GM19238 (cell line): ENCODE results near the gene GTF2H4.
"Not testable (repeated sequence)": the region's sequence is repeated elsewhere in the genome, so short reads cannot be mapped to it uniquely, and the experiment has no call there.

Experiments used
- DNase-seq: peaks from one replicate; pipeline ENCODE4 v3.0.0; 2011; ENCODE audit warnings: low spot score; ENCODE audit not compliant: insufficient read length

GTF2H4 gene

DNA sequence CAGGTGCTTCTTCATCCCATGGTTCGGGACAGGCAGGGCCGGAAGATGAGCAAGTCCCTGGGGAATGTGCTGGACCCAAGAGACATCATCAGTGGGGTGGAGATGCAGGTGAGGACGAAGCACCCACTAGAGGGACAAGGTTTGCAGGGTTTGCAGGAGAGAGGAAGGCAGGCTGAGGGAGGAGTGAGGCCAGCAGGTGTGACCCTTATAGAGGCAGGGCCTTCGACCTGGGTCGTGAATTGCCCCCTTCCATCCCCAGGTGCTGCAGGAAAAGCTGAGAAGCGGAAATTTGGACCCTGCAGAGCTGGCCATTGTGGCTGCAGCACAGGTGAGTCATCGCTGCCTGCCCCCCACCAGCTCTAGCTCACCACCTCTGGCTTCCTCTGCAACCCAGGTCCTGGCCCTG, 14.4 kb downstream of the GTF2H4 start:
- no peak for DNase-seq

DNA sequence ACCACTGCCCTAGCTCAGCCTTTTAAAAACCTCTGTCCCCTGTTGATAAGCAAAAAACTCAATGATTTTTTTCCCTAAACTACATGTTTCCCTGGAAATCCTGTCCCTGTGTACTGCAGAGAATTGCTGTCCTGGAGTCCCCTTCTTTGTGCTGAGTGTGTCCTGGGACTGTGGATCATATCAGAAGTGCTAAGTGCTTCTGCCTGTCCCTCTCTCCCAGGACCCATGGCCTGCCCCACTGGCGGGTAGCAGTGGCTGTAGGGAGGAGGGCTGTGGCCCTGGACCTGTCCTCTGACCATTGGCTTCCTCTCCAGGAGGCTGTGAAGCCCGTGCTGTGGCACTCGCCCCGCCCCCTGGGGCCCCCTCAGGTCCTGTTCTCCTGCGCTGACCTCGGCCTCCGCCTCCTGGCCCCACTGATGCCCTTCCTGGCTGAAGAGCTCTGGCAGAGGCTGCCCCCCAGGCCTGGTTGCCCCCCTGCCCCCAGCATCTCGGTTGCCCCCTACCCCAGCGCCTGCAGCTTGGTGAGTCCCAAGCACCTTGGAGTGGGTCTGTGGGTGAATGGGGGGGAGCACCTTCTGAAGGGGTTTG, 16.1 kb downstream of the GTF2H4 start:
- DNase-seq, result not testable (repeated sequence)

DNA sequence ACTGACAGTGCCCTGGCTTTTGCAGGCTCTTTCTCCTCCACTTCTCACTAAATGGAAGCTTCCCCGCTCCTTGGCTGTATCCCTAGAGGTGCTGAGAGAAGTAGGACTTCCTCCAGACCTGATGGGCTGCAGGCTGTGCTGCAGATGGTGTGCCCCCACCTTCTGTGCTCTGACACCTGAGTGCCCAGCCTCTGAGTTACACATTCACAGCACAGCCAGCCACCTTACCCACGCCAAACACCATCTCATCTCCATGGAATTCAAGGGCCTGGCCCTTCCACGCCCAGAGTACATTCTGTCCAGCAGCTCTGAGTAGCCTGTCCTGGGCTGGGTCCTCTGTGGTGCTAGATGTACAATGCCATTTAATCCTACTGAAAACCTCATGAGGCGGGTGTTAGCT, 18.6 kb downstream of the GTF2H4 start:
- no peak for DNase-seq

DNA sequence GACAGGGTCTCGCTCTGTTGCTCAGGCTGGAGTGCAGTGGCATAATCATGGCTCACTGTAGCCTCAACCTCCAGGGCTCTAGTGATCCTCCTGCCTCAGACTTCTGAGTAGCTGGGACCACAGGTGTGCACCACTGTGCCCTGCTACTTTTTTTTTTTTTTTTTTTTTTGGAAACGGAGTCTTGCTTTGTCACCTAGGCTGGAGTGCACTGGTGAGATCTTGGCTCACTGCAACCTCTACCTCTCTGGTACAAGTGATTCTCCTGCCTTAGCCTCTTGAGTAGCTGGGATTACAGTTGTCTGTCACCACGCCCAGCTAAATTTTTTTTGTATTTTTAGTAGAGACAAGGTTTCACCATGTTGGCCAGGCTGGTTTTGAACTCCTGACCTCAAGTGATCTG, 19.1 kb downstream of the GTF2H4 start:
- DNase-seq, result not testable (repeated sequence)

DNA sequence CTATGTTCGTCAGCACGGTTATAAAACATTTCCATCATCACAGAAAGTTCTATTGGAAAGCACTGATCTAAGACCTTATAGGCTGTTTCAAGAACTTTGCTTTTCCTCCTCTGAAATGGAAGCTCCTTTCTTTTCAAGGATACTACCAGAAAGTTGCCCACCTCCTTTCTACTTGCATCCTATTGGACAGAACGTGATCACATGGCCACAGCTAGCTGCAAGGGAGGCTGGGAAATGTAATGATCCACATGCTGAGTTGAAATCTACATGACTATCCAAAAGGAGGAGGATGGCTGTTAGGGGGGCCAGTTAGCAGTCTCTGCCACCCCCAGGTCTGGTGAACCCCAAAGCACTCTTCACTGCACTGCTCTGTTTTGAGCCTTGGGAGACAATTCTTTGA, 20.7 kb downstream of the GTF2H4 start:
- DNase-seq, result no peak

DNA sequence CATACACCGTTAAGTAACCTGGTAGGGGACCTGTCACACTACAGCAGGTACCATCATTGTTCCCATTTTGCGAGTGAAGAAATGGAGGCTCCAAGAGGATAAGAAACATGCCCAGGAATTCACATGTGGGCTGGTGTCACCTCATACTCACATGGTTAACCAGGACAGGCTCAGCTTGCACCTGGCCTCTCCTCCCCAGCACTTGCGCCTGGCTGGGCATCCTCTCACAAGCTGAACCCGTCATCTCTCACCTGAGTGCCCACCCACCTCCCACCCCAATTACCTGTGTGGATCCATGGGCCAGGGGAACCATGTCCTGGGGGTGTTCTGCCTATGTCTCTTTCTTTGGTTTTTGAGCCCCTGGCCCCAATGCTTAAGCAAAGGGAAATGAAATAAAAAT, 22.5 kb downstream of the GTF2H4 start:
- no peak for DNase-seq

DNA sequence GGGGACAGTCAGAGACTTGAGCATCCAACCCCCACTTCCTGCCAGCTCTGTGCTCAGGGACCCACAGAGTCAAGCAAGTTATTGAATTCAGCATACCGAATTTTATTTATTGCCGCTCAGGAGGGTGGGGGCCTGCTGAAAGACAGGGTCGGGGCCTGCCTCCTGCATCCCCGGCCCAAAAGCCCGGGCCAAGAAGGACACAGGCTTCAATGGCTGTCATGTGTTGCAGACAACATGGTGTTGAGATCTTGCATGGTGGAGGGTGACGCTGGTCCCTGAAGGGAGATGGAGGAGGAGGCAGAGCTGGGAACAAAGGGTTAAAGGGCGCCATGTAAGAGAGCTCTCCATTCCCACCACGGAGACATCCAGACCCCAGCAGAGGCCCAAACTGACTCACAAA, 23.3 kb downstream of the GTF2H4 start:
- no peak for DNase-seq

DNA sequence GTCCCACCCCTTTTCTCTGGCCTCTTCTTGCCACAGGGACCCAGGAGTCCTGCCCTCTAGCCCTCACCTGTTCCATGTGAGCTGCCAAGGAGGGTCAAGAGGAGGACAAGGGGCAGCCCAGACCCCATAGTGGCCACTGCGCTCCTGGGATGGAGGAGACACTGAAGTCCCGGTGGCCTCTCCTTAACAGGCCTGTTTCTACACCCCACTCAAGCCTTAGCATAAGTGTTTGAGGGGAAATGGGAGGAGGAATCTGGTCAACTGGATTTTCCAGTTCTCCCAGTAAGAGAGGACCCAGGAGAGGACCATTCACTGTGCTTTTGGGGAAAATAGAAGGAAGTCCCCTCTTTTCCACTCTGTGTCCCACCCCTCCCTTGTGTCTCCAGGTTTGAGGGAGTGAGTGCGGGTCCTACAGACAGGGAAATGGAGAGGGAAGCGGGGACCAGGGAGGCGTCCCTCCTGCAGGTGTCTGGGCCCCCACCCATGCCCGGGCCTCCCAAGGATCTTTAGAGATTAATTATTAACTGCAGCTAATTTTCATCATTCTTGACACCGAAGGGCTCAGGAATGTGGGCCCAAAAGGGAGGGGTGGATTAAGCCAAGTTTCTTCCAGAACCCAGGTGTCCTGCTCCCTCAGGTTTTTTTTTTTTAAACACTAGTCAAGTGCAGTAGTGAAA, 24.1 kb downstream of the GTF2H4 start, which contains the start of gene SFTA2:
Gene SFTA2, minus strand, starts transcription at position 202 of the 677 bp plus-strand sequence. Its CDS starts 74 bp downstream, at position 128.
- DNase-seq, result no peak

DNA sequence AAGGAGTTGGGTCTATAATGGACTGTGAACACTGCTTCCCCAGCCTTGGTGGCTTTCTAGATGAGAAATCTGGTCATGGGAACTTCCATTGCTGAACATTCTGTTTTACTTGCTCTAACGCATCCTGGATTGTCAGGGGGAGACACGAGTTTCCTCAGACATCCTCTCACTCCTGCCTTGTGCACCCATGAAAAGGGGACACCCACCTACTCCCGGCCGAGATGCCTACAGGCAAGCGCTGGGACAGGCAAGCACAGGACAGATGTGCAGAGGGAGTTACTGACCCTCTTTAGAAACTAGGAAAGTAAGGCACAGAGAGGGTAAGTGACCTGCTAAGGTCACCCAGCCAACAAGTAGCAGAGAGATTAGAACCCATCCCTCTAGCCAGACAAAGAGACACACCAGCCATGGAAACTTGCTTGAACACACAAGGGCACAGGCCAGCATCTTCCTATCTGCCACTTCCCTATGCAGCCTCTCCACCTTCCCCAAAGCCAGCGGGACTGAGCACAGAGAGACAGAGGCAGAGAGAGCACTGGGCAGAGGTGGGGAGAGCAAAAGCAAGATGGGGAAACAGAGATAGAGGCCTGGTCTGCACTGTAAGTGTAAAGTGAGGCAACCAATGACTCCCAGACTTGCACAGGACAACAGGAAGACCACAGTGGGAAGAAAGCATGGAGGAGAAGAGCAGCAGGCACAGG, 24.8 kb downstream of the GTF2H4 start:
- no peak for DNase-seq

DNA sequence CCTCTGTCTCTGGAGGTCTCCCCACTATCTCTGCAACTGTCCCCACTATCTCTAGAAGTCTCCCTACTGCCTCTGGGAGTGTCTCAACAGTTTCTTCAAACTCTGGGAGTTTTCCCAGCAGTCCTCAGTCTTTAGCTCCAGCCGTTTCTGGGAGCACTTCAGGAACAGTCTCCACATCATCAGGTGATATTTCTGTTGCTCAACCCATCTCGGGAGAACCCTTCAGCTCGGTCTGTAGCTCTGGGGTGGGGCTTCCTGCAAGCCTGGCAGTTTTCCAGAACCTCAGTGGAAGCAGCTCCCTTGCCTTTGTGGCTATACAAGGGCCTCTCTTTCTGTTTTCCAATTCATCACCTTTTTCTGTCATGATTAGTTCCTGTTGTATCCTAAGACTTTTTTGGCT, 27.0 kb downstream of the GTF2H4 start:
- DNase-seq, result no peak

DNA sequence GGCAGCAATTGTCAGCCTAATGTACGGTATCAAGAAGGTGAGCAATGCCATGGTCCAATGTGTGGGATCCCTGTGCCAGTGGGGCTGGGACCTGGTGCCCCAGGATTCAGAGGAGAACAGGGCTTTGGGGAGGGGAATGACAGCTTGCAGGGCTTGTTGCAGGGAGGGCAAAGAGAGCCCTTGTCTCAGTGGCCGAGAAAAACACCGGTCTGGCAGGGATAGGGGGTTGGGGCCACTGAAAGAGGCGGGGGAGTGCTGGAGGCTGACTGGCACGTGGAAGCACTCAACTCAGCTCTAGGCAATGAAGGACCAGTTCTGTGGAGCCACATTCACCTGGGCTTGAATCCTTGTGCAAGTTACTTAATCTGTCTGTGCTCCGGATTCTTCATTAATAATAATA, 29.3 kb downstream of the GTF2H4 start:
- DNase-seq, result no peak

DNA sequence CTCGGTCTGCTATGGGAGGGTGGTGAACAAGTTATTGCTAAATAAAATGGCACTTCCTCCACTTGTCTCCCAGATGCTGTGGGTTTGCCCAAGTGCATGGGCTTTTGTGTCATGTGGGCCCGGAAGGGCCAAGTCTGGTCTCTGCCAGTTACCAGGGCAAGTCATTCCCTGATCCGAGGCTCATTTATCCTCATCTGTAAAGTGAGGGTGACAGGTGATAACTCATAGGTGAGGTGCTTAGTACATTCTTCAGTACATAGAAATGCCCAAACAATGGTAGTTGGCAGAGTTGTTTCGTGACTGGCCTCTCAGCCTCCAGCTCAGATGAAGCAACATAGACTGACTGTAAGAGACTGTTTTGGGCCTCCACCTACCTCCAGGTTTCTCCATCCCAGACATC, 30.7 kb downstream of the GTF2H4 start:
- no peak for DNase-seq

DNA sequence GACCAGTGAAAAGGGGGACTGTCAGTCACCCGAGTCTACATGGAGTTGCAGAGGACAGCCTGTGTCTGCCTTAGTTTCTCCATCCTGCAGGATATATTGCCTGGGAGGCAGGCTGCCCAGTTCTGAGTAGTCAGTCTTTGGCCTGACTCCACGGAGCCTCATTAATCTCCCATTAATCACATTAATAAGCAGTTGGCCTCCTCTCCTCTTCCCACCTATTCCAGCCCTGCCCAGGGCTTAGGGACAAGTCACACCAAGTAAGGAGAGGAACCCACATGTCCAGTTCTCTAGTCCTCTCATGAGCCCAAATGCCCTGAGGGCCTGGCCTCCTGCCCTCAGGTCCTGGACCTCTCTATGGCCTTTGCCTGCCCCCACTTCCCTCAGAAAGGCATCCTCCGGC, 31.5 kb downstream of the GTF2H4 start:
- DNase-seq, result no peak

DNA sequence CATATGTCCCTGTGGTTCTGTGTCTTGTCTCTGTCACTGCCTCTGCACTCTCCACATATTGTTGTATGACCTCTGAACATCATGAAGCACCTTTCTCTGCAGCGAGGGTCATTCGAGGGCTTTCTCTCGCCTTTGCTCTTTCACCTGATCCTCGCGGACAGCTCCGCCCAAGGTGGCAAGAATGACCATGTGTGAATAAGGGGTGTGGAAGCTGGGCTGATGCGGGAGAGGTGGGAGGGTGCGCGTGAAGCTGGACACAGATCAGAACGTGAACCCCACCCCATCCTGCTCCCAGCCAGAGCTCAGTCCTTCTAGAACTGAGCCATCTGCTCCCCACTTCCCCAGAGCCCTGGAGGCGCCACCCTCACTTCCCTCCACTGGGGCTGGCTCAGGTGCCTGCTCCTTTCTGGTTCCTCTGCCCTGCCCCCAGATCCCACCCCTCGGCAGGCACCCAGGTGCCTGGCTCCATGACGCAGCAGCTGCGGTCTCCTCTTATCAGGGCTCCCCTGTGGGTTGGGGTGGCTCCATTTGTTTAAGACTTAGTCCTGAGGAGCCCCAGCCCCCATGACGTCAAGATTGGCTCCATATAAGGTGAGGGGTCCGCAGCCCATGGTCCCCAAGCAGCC, 32.5 kb downstream of the GTF2H4 start, which contains the start of gene MUCL3:
Gene MUCL3, plus strand, starts transcription at position 613 of the 626 bp plus-strand sequence. CDS start 27 bp downstream, outside the sequence.
- DNase-seq, result no peak

DNA sequence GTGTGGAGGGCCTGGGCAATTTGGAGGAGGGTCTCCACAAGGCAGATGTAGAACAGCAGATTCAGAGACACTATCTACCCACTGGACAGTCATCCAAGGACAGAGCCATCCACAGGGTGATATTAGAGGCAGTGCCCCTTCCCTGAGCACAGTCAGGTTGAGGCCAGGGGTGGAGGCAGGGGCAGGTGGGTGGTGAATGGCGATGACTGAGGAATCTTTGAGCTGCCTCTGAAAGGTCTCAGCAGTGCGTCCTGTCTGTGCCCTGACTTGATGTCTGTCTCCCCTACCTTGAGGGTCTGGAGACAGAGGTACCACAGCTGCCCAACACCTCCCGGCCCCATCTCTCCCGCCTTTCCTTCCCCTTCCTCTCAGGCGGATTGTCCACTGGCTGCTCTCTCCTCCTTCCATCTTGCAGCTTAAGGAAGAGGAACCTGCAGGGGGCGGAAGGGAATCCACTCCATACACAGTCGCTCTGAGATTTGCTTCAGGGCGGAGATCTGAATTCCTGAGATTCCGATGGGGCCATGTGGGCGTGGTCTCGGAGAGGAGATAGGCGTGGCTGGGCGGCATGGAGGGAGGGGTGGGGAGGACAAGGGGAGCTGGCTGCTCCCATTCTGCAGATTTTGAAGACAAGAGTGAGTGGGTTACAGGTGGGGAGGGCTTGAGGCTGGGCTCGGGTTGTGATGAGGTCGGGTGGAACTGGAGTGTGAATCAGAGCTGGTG, 34.5 kb downstream of the GTF2H4 start:
- no peak for DNase-seq

DNA sequence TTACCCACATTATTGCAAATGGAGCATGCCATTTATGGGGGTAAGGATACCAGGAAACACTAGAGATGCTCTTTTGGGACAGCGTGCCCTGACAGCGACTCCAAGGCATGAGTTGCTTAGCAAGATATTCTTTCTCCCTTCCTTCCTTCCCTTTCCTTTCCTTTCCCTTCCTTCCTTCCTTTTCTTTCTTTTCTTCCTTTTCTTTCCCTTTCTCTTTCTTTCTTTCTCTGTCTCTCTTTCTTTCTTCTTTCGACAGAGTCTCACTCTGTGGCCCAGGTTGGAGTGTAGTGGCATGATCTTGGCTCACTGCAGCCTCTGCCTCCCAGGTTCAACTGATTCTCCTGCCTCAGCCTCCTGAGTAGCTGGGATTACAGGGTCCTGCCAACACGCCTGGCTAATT, 36.0 kb downstream of the GTF2H4 start:
- DNase-seq, result no peak

DNA sequence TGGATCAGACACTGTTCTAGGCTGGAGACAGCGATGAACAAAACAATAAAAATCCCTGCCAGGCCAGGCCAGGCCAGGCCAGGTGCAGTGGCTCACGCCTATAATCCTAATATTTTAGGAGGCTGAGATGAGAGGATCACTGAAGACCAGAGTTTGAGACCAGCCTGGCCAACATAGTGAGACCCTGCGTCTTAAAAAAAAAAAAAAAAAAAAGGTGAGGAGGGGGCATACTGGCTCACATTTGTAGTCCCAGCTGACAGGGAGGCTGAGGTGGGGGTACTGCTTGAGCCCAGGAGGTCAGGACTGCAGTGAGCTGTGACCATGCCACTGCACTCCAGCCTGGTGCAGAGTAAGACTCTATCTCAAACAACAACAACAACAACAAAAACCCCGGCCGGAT, 37.3 kb downstream of the GTF2H4 start:
- no peak for DNase-seq

DNA sequence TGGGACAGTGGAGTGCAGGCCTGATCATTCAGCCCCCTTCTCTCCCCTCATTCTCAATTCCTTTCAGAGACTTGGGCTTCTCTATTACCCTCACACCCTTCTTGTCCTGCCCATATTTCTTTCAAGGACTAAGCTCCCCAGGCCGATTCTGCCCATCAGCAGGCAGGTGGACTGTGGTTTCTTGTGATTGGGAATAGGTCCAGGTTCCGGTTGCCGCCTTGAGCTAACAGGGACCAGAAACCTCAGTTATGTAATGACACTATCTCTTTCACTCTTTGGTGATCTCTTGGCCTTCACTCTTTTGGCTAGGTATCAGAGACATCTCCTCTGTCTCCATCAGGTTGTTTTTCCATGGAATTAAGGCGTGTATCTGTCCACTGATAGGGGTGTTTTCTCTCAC, 39.2 kb downstream of the GTF2H4 start:
- no peak for DNase-seq

DNA sequence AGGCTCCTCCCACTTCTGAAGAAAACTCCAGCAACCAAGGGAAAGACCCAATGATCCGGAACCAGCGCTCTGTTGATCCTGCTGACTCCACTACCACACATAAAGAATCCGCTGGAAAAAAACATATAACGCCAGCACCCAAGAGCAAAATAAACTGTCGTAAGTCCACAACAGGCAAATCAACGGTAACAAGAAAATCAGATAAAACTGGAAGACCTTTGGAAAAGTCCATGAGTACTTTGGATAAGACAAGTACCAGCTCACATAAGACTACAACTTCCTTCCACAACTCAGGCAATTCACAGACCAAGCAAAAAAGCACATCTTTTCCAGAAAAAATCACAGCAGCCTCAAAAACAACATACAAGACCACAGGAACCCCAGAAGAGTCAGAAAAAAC, 40.8 kb downstream of the GTF2H4 start:
- DNase-seq, result no peak

DNA sequence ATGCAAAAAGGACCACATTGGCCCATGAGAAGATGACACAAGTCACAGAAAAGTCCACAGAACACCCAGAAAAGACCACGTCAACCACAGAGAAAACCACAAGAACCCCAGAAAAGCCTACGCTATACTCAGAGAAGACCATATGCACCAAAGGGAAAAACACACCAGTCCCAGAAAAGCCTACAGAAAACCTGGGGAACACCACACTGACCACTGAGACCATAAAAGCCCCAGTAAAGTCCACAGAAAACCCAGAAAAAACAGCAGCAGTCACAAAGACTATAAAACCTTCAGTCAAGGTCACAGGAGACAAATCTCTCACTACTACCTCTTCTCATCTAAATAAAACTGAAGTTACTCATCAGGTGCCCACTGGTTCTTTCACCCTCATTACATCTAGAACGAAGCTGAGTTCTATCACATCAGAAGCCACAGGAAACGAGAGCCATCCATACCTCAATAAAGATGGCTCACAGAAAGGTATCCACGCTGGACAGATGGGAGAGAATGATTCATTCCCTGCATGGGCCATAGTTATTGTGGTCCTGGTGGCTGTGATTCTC, 44.0 kb downstream of the GTF2H4 start:
- DNase-seq, result no peak
